ENCODE measurements around the gene RHOXF1. TPM values are rescaled to one million over a fixed set of nuclear protein-coding genes. Genes with fewer than 3 reads are reported as not detected.
"Not testable (repeated sequence)": the region's sequence is repeated elsewhere in the genome, so short reads cannot be mapped to it uniquely, and the experiment has no call there.

The RHOXF1 gene, protein sequence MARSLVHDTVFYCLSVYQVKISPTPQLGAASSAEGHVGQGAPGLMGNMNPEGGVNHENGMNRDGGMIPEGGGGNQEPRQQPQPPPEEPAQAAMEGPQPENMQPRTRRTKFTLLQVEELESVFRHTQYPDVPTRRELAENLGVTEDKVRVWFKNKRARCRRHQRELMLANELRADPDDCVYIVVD
- not detected for total RNA-seq

- CTCF ChIA-PET, result no interaction called here
- POLR2A ChIA-PET, result no interaction called here
These were observed at the start of gene RHOXF1 for GRCh38 chrX:120115438-120115963. Gene RHOXF1, minus strand, starts transcription at chrX:120115913. Its CDS starts 51 bp downstream, at chrX:120115862.

GRCh38 chrX:120159086-120159485 is 43.4 kb upstream of the RHOXF1 start:
- POLR2A ChIA-PET, CTCF ChIA-PET: not testable (repeated sequence)

GRCh38 chrX:120158313-120158712 is 42.6 kb upstream of the RHOXF1 start, which contains the start of gene RHOXF2:
Gene RHOXF2, plus strand, starts transcription at chrX:120158613. Its CDS starts 138 bp downstream, at chrX:120158751.
- POLR2A ChIA-PET, CTCF ChIA-PET: not testable (repeated sequence)

DNA sequence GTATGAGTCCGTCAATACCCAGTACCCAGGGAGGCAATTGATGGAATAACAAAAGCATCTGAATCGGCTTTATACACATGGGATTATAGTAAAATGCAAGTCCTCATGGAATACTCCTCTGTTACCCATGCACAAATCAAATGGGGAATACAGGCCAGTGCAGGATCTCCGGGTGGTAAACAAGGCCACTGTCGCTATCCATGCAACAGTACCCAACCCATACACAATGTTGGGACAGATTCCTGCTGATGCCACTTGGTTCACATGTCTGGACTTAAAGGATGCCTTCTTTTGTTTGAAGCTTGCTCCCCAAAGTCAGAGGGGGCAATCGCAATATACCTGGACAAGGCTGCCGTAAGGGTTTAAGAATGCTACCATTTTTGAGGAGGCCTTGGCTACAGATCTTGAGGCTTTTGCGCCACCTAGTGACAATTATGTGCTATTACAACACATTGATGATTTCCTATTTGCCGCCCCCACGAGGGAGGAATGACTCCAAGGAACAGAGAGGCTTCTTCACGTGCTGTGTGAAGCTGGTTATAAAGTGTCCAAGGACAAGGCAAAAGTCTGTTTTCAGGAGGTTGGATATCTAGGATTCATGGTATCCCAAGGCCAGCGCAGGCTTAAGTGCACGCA is 34.5 kb upstream of the RHOXF1 start:
- POLR2A ChIA-PET, CTCF ChIA-PET: not testable (repeated sequence)

GRCh38 chrX:120147537-120147936 is 31.8 kb upstream of the RHOXF1 start:
- CTCF ChIA-PET, result no interaction called here
- POLR2A ChIA-PET, result no interaction called here

- CTCF ChIA-PET, POLR2A ChIA-PET: not testable (repeated sequence)
These were observed 30.6 kb upstream of the RHOXF1 start for GRCh38 chrX:120146323-120146722.

- POLR2A ChIA-PET, result no interaction called here
- CTCF ChIA-PET, result no interaction called here
These were observed 29.7 kb upstream of the RHOXF1 start for GRCh38 chrX:120145295-120145925.

GRCh38 chrX:120144178-120144844 is 28.6 kb upstream of the RHOXF1 start:
- POLR2A ChIA-PET, result no interaction called here
- CTCF ChIA-PET, result no interaction called here

DNA sequence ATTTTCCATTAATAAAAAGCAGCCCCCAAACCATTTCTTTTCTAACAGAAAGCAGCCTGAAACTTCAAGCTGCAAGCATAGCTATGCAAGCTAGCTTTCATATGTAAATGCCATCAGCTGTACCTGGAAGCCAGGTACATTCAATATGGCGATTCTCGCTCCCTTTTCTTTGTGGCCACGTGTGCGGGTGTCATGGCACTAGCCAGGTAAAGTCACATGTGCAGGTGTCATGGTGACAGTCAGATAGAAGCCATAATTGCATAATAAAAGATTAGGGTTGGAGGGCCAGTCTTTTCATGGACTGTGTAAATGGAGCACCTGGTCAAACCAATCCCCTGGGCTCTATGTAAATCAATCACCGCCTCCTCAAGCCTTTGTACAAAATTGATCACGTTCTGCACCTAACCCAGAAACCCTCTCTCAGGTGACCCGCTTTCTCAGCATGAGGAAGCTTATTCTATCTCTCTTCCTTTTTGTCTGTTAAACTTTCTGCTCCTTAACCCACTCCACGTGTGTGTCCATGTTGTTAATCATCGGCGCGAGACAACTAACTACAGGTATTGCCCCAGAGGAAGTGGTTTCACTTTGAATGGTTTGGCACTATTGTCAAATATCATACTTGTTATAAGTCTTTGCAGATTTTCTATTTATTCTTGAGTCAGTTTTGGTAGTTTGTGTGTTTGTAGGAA is 24.7 kb upstream of the RHOXF1 start:
- ChIA-PET CTCF (no interaction called here), POLR2A (no interaction called here)

- POLR2A ChIA-PET, result no interaction called here
- CTCF ChIA-PET, result no interaction called here
These were observed 21.7 kb upstream of the RHOXF1 start for GRCh38 chrX:120137439-120137838.

DNA sequence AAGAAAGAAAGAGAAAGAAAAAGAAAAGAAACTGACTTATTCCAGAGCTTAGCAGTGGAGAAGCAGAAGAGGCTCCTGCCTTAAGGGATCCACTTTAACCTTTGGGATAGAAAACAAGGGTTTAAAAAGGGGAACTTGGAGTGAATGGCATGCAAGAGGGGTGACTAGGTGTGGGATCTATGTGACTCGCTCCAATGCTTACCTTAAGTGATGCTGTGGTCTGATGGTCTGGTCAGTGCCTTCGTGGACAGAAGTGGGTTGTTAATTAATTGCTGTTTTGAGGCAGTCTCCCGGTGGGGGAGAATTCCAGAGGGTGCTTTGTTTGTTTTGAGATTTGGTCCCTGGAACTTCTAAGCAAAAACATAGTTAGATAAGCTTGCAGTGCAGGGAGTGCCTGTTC is 21.1 kb upstream of the RHOXF1 start:
- POLR2A ChIA-PET, result no interaction called here
- CTCF ChIA-PET, result no interaction called here

DNA sequence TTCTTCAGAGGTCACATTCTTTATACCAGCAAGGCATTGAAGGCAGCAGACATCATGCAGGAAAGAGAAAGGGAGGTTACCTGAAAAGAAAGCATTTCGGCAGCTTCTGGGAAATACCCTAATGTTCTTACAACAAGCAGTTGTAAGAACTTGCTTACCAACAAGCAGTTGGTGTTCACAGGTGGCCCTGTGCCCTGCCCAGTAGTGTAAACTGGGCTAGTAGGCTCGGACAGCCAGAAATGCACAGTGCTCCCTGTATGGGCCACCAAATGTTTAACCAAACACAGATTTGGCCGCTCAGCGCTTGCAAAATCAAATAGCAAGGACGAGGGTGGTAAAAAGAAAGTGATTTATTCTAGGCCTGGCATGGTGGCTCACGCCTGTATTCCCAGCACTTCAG is 20.4 kb upstream of the RHOXF1 start:
- ChIA-PET CTCF (no interaction called here), POLR2A (no interaction called here)

GRCh38 chrX:120128306-120128846 is 12.7 kb upstream of the RHOXF1 start:
- POLR2A ChIA-PET, CTCF ChIA-PET: not testable (repeated sequence)

DNA sequence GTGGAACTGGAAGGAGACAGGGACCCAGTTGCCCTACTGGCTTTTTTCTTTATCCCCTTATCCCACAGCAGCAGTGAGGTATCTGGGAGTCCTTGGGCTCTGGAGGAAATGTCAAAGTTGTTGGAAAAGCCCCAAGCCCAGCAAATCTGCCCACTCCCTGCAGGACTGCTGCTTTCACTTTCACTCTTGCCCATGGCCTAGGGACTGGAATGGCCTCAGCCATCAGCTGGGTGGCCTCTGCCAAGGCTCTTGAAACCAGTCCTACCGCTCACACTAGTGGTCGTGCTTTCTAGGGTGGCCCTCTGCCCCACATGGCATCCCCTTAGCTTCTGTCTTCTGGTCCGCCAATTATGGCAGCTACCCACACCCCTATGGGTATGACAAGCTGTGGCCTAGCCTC is 9.7 kb upstream of the RHOXF1 start:
- ChIA-PET CTCF (interaction anchor here (0.5 kb wide), 1 partner anchor 232 kb away, joined by 3 read pairs; no protein-coding TSS in a partner anchor), POLR2A (no interaction called here)

DNA sequence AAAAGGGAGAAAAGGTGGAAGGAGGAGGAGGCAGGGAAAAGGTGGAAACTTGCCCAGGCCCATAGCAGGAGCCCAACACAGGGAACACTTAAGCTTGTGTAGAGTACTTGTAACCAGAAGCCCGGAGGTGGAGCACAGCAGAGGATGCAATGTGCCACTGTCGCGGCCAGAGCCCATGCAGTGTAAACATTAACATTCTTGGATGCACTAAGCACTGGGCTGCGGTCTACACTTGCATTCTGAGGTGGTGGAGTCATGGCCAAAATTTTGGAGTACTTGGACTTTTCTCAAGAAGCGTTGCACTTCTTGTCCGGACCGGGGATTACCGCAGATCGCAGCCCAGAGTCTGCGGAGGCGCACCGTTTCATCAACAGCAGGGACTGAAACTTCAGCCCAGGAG is 4.5 kb upstream of the RHOXF1 start:
- ChIA-PET POLR2A (no interaction called here), CTCF (no interaction called here)

DNA sequence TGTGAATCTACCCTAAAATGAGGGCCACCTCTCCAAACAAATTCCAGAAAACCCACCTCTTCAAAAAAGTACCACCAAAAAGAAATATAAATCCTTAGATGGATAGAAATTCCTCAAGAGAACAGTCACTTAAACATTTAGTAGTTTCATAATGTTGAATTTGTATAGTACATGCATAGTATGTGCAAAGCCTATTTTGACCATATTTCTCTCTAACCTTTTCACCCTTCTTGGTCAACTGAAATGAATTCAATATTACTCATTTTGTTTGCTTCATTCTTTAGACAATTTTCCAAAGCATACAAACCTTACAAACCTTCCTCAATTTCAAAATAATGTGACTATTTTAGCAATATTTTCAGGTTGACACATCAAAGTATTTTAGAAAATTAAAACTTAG is 4.1 kb downstream of the RHOXF1 start:
- ChIA-PET CTCF (no interaction called here), POLR2A (no interaction called here)

GRCh38 chrX:120109378-120109777 is 6.3 kb downstream of the RHOXF1 start:
- POLR2A ChIA-PET, result no interaction called here
- CTCF ChIA-PET, result no interaction called here

DNA sequence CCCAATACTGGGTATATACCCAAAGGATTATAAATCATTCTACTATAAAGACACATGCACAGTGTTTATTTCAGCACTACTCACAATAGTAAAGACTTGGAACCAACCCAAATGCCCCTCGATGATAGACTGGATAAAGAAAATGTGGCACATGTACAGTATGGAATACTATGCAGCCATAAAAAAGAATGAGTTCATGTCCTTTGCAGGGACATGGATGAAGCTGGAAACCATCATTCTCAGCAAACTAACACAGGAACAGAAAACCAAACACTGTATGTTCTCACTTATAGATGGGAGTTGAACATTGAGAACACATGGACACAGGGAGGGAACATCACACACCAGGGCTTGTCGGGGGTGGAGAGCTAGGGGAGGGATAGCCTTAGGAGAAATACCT is 11.0 kb downstream of the RHOXF1 start:
- POLR2A ChIA-PET, CTCF ChIA-PET: not testable (repeated sequence)

GRCh38 chrX:120101057-120101456 is 14.7 kb downstream of the RHOXF1 start:
- POLR2A ChIA-PET, CTCF ChIA-PET: not testable (repeated sequence)

GRCh38 chrX:120090208-120090607 is 25.5 kb downstream of the RHOXF1 start:
- CTCF ChIA-PET, result no interaction called here
- POLR2A ChIA-PET, result no interaction called here
